Loucy (cell line): Measurements from ENCODE around the gene MPZL1.

Experiments
- EZH2phosphoT487 ChIP-seq: fragments of 200-600 bp; IDR thresholded peaks from 2 replicates; pipeline ENCODE4 v1.6.1; 2018; ENCODE audit warnings: antibody characterized with exemption, mild to moderate bottlenecking, moderate library complexity, borderline replicate concordance
- TF ChIP-seq, protein P1 (sequence below): fragments of 200-600 bp; sonication (generic); conservative IDR thresholded peaks from 2 replicates; pipeline ENCODE4 v1.5.1; 2014; ENCODE audit warnings: mild to moderate bottlenecking, antibody characterized with exemption, low read length

DNA sequence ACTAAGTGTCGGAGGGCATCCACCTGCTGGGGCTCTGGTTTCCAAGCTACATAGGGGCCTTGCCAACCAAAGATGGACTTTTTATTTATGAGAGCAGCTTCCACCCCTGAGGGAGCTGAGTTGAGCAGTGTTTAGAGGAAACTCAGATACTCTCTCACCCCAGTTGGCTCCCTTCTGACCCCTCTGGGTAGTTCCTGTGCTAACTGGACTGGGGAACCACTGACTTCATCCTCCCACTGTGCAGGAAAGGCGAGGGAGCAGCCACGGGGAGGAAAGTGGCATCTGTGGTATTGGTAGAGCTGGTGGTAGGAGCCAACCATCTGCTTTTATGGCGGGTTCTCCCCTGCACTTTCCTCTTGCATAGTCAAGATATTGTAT lies 70.4 kb downstream of the MPZL1 start:
- TF ChIP-seq, protein P1, sequence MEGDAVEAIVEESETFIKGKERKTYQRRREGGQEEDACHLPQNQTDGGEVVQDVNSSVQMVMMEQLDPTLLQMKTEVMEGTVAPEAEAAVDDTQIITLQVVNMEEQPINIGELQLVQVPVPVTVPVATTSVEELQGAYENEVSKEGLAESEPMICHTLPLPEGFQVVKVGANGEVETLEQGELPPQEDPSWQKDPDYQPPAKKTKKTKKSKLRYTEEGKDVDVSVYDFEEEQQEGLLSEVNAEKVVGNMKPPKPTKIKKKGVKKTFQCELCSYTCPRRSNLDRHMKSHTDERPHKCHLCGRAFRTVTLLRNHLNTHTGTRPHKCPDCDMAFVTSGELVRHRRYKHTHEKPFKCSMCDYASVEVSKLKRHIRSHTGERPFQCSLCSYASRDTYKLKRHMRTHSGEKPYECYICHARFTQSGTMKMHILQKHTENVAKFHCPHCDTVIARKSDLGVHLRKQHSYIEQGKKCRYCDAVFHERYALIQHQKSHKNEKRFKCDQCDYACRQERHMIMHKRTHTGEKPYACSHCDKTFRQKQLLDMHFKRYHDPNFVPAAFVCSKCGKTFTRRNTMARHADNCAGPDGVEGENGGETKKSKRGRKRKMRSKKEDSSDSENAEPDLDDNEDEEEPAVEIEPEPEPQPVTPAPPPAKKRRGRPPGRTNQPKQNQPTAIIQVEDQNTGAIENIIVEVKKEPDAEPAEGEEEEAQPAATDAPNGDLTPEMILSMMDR = no peak
- no peak for TF ChIP-seq EZH2phosphoT487
